Placental pericyte (primary cell): ENCODE measurements around the gene CISD3. TPM values are rescaled to one million over a fixed set of nuclear protein-coding genes. Genes with fewer than 3 reads are reported as not detected.

Source experiments
- small RNA-seq: library from RNA; depleted of rRNA; stranded (forward); fragments of <200 nt; gene quantifications from one replicate; pipeline ENCODE3, GENCODE V24; 2012; ENCODE audit warnings: low replicate concordance
- total RNA-seq: library from RNA; depleted of rRNA; stranded (reverse); fragments of >200 nt; gene quantifications from 2 replicates; pipeline ENCODE4 v1.2.3, GENCODE V29; 2012

Gene CISD3, protein sequence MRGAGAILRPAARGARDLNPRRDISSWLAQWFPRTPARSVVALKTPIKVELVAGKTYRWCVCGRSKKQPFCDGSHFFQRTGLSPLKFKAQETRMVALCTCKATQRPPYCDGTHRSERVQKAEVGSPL
- total RNA-seq = 1.5 and 5.3 TPM in 2 replicates

DNA sequence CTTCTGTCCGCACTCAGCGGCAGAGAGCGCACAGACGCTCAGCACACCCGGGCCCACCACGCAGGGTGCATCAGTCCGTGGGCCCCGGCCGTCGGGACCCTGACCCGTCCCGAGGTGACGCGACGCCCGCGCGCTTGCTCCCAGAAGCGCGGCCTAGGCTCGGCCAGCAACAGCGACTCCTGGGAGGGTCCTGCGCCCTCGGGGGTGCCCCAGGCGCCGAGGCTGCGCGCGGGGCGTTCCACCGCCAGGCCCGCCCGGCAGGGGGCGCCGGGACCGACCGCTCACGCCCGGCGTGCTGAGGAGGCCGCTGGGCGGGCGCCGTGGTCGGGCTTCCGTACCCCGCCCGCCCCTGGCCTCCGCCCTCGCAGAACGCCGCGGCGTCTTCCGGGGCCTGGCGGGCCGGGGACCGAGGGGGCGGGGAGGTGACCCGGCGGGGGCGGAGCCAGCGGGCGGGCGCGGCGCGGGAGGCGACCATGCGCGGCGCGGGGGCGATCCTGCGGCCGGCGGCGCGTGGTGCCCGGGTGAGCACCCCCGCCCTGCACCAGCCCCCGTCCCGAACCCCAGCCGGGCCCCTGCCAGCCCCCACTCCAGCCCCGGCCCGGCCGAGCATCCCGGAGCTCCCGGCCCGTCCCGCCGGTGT is at the start of gene CISD3:
Gene CISD3, plus strand, starts transcription at position 456 of the 640 bp plus-strand sequence. Its CDS starts 18 bp downstream, at position 474.

DNA sequence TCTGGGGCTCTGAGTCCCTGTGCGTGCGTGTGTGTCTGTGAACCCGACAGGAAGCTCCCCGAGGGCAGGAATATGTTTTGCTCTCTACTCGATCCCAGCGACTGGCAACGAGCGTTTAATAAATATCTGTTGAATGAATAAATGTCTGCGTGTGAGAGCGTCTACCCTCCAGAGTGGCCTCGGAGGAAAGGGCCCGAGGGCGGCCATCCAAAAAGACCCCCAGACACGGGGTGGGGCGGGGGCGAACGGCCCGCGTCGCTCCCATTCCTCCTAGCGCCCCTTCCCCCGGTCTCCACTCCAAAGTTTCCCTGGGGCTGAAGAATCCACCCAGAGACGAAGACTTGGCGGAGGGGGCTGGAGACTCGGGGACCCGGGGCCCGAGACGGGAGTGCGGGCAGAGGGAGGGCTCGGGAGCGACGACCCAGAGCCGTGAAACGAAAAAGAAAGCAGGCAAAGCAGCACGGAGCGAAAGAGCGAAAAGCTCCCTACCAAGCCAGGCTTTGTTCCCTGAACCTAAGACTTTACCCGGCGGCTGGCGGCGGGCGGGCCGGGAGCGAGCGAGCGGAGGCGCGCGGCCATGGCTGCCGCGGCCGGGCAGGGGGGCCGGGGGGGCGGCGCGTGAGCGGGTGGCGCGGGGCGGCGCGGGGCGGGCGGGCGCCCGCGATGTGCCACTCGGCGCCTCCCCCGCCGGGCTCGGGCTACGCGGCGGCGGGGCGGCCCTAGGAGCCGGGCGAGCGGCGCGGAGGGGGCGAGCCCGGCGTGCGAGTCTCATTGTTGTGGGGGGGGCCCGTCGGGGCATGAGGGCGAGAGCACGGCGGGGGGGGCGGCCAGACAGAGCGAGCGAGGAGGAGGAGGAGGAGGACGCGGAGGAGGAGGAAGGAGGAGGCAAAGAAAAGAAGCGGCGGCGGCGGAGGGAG is 25.3 kb upstream of the CISD3 start, which contains the start of gene MLLT6:
Gene MLLT6, plus strand, starts transcription at position 668 of the 917 bp plus-strand sequence. CDS start 360 bp downstream, outside the sequence.

DNA sequence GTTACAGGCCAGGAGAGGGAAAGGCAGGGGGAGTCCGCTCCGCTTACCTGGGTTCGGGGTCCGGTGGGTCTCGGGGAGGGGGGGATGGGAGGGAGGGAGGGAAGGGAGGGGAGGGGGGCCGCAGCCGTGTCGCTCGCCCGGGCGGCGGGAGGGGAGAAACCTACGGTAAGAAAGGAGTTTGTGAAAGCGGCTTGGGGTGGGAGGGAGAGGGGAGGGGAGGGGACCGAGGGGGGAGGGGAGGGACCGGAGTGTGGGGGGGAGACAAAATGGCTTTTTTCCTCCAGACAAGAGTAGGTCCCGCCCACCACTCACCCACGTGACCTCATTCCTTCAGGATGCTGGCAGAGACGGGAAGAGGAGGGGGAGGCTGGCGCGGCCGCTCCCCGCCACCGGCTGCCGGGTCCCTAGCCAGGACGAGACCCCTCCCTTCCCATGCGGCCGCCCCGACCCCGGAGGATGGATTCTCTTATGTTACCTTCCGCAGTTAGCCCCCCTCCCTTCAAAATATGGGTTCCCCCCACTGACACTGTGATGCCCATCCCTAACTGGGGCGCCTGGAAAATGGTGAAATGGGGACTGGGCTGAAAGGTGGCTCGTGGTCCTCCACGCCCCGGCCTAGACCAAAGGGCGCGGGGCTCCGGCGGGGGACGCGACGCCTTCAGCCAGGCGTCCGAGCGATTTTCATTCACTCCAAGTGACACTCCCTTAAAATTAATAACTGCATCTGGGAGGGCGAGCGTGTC is 18.2 kb downstream of the CISD3 start, which contains the start of gene PCGF2:
Gene PCGF2, minus strand, starts transcription at position 188 of the 743 bp plus-strand sequence. CDS start 7,934 bp downstream, outside the sequence.

GRCh38 chr17:38752308-38753070 is 22.3 kb downstream of the CISD3 start, which contains the start of gene PSMB3:
Gene PSMB3, plus strand, starts transcription at chr17:38752741. Its CDS starts 86 bp downstream, at chr17:38752827.

Small RNAs within 50 kb of the gene (small RNA-seq; reads per million reads assigned to genes)
- gene MIR4726 = not detected
- gene MIR4734 = not detected
- gene RNA5SP440 = 0.85 reads per million, percentile 38 among the genes with 10 or more reads in this experiment
- not detected for gene RNU6-866P

Other genes with a start within 250 kb of the CISD3 start
- gene SRCIN1, start 124.4 kb upstream of the CISD3 start, total RNA-seq = not detected in 2 replicates
- gene EPOP, start 55.4 kb upstream of the CISD3 start, total RNA-seq = 0.86 and 0.88 TPM in 2 replicates
- gene MLLT6, start 25.1 kb upstream of the CISD3 start, total RNA-seq = 16.9 and 25.3 TPM in 2 replicates
- gene PCGF2, start 18.0 kb downstream of the CISD3 start, total RNA-seq = 4.6 and 12.5 TPM in 2 replicates
- 172 and 303 TPM in 2 replicates for gene PSMB3, start 22.4 kb downstream of the CISD3 start, total RNA-seq
- gene PIP4K2B, start 69.2 kb downstream of the CISD3 start, total RNA-seq = 28.0 and 69.3 TPM in 2 replicates
- 13.8 and 13.9 TPM in 2 replicates for gene CWC25, start 95.0 kb downstream of the CISD3 start, total RNA-seq
- 553 and 1,306 TPM in 2 replicates for gene RPL23, start 123.4 kb downstream of the CISD3 start, total RNA-seq
- 250 and 340 TPM in 2 replicates for gene LASP1, start 139.7 kb downstream of the CISD3 start, total RNA-seq
- not detected in 2 replicates for gene FBXO47, start 237.1 kb downstream of the CISD3 start, total RNA-seq